ENCODE results near the gene FBXO21. TPM values are rescaled to one million over a fixed set of nuclear protein-coding genes. Genes with fewer than 3 reads are reported as not detected.

FBXO21 gene
- total RNA-seq, 3 donors from 2014 or later (not counting 1 experiment from before 2014, with no cell fraction given), result 39.8 to 48.8 (median 39.9) TPM

GRCh38 chr12:117149431-117149830 lies 40.8 kb downstream of the FBXO21 start:
- 98% methylated on average over 7 of the region's 7 CpGs for WGBS (ENCODE audit: insufficient coverage)
- H3K4me3 Mint-ChIP-seq, result no peak overlapping the region

GRCh38 chr12:117148642-117149041 lies 41.6 kb downstream of the FBXO21 start:
- H3K27ac Mint-ChIP-seq, result peak overlapping the region in 1 of 2 donors; percentile 53
- H3K4me3 Mint-ChIP-seq, result no peak overlapping the region
- DNase-seq, result no peak
- Histone ChIP-seq H3K9me3 (ENCODE audit: control insufficient read depth, insufficient read depth, low read length) (no peaks in the 10 kb centered on the region), H3K36me3 (ENCODE audit: control insufficient read depth, insufficient read depth, low read length) (peaks cover 31% of the 10 kb centered on the region), H3K4me1 (ENCODE audit: control insufficient read depth, insufficient read depth, low read length) (no peaks in the 10 kb centered on the region), H3K4me3 (ENCODE audit: low read length) (no peak overlapping the region), H3K27ac (ENCODE audit: low read length) (no peak overlapping the region), H3K27me3 (ENCODE audit: control insufficient read depth, insufficient read depth, low read length) (no peaks in the 10 kb centered on the region)
- WGBS (ENCODE audit: insufficient coverage), result 91% methylated on average over 6 of the region's 6 CpGs
- no peaks in the 10 kb centered on the region for H3K27me3 Mint-ChIP-seq (ENCODE audit: low read depth in 2 of 2)
- peaks cover 7% of the 10 kb centered on the region for H3K36me3 Mint-ChIP-seq
- no peak for ATAC-seq
- no peaks in the 10 kb centered on the region for H3K9me3 Mint-ChIP-seq
- TF ChIP-seq CTCF (IDR thresholded peaks at IDR 0.05), result no peak
- intact Hi-C loops (cut with micrococcal nuclease), result no loop called here
- peaks cover 9 to 10% of the 10 kb centered on the region in 2 donors for H3K4me1 Mint-ChIP-seq

More at GRCh38 chr12:117149431-117149830, 40.8 kb downstream of the FBXO21 start:
- Mint-ChIP-seq H3K27ac (peak overlapping the region in 1 of 2 donors; percentile 35), H3K9me3 (no peaks in the 10 kb centered on the region), H3K4me1 (peaks cover 9 to 10% of the 10 kb centered on the region in 2 donors), H3K27me3 (ENCODE audit: low read depth in 2 of 2) (no peaks in the 10 kb centered on the region), H3K36me3 (peaks cover 7% of the 10 kb centered on the region)
- H3K27ac ChIP-seq (ENCODE audit: low read length), result no peak overlapping the region
- H3K36me3 ChIP-seq (ENCODE audit: control insufficient read depth, insufficient read depth, low read length), result peaks cover 34% of the 10 kb centered on the region
- DNase-seq, result no peak
- intact Hi-C loops (cut with micrococcal nuclease), result no loop called here
- no peaks in the 10 kb centered on the region for H3K9me3 ChIP-seq (ENCODE audit: control insufficient read depth, insufficient read depth, low read length)
- H3K27me3 ChIP-seq (ENCODE audit: control insufficient read depth, insufficient read depth, low read length), result no peaks in the 10 kb centered on the region
- no peak overlapping the region for H3K4me3 ChIP-seq (ENCODE audit: low read length)
- ATAC-seq, result no peak
- no peak for TF ChIP-seq CTCF (IDR thresholded peaks at IDR 0.05)
- no peaks in the 10 kb centered on the region for H3K4me1 ChIP-seq (ENCODE audit: control insufficient read depth, insufficient read depth, low read length)

- peaks cover 17% of the 10 kb centered on the region for H3K36me3 Mint-ChIP-seq
- no peak for DNase-seq
Observed at GRCh38 chr12:117147639-117148038, 42.6 kb downstream of the FBXO21 start.

More at GRCh38 chr12:117147639-117148038, 42.6 kb downstream of the FBXO21 start:
- Histone ChIP-seq H3K27me3 (ENCODE audit: control insufficient read depth, insufficient read depth, low read length) (no peaks in the 10 kb centered on the region), H3K36me3 (ENCODE audit: control insufficient read depth, insufficient read depth, low read length) (peaks cover 36% of the 10 kb centered on the region), H3K9me3 (ENCODE audit: control insufficient read depth, insufficient read depth, low read length) (no peaks in the 10 kb centered on the region), H3K4me1 (ENCODE audit: control insufficient read depth, insufficient read depth, low read length) (no peaks in the 10 kb centered on the region), H3K27ac (ENCODE audit: low read length) (no peak overlapping the region), H3K4me3 (ENCODE audit: low read length) (no peak overlapping the region)
- H3K4me3 Mint-ChIP-seq, result no peak overlapping the region
- no peak for TF ChIP-seq CTCF (IDR thresholded peaks at IDR 0.05)
- WGBS (ENCODE audit: insufficient coverage), result 98% methylated on average over 12 of the region's 12 CpGs
- H3K27ac Mint-ChIP-seq, result no peak overlapping the region
- H3K4me1 Mint-ChIP-seq, result peaks cover 4 to 5% of the 10 kb centered on the region in 2 donors
- no peak for ATAC-seq
- H3K9me3 Mint-ChIP-seq, result no peaks in the 10 kb centered on the region
- intact Hi-C loops (cut with micrococcal nuclease), result no loop called here
- no peaks in the 10 kb centered on the region for H3K27me3 Mint-ChIP-seq (ENCODE audit: low read depth in 2 of 2)

Data from natural killer cell (primary cell).